AG04450 (cell line): ENCODE results near the gene AP5Z1. TPM values are rescaled to one million over a fixed set of nuclear protein-coding genes. Genes with fewer than 3 reads are reported as not detected.
A peak's percentile ranks its signal among the peaks of the same experiment; 100 is the strongest.

Experiments used
- CTCF ChIA-PET: fragments of 300-600, 350-600 bp; formaldehyde crosslinking; extraction: SDS; loops from one replicate; lab custom pipeline; 2022; ENCODE audit warnings: antibody characterized with exemption, inconsistent platforms; lab: Charles Lee
- POLR2A ChIA-PET: fragments of 350-600 bp; formaldehyde crosslinking; extraction: SDS; loops from one replicate; lab custom pipeline; 2021; ENCODE audit warnings: antibody characterized with exemption, inconsistent platforms; lab: Yijun Ruan, JAX
- DNase-seq: peaks from one replicate; pipeline ENCODE4 v3.0.0-alpha.2; 2011; ENCODE audit warnings: low read depth, low spot score
- H3K27ac ChIP-seq: one replicate; pipeline ENCODE4 v1.5.1; 2012; ENCODE audit warnings: low read depth, low read length, control low read depth
- H3K27me3 ChIP-seq: one replicate; pipeline ENCODE4 v1.6.0; 2012; ENCODE audit warnings: low read length; ENCODE audit not compliant: control insufficient read depth, insufficient read depth
- H3K4me3 ChIP-seq: 2 replicates; pipeline ENCODE4 v1.5.1; 2011; ENCODE audit warnings: mild to moderate bottlenecking, low read depth, low read length, control low read depth
- H3K9me3 ChIP-seq: 2 replicates; pipeline ENCODE4 v1.5.1; 2012; ENCODE audit warnings: low read length; ENCODE audit not compliant: control insufficient read depth, insufficient read depth
- polyA plus RNA-seq: library from polyadenylated mRNA; depleted of rRNA; stranded (reverse); fragments of >200 nt; gene quantifications from 2 replicates; pipeline ENCODE4 v1.2.3, GENCODE V29; 2011
- TF ChIP-seq, protein P1 (sequence below): IDR thresholded peaks from 2 replicates; pipeline ENCODE4 v1.5.1; 2011; ENCODE audit warnings: low read depth, low read length, control low read depth, inconsistent platforms

Gene AP5Z1
- polyA plus RNA-seq, 1 experiment = 12.6 TPM

DNA sequence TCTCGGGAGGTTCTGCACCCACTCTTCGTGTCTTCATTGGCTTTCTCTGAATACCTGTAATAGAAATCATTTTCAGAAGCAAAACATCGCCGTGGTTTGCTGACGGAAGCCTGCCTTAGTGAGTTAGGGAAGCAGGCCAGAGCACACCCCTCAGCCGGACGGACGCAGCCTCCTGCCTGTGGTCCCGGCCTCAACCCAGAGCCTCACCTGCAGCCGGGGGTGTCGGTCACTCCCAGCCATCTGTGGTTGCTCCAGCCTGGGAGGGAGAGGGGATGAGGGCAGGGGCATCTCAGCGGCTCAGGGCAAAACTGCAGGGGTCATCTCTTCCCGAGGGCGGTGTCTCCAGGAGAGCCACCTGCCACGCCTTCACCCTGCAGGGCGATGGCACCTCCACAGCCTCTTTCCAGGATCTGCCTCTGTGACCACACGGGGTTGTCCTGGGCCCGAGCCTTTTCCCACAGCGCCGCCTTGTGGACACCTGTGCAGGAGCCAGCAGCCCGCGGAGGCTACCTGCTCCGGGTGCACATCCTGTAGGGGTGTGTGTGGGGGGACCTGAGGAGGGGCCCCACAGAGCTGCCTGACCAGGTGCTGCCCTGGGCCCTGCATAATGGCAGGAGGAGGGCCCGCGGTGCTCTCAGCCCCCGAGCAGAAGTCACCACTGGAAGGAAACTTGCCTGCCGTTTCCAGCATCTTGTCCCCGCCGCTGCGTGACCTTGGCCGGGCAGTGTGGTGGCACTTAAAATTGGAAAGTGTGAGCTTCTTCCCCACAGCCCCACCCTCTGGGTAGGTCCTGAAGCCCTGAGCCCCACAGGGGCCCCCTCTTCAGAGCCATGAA is 21.6 kb upstream of the AP5Z1 start:
- CTCF ChIA-PET = interaction anchor here (0.7 kb wide), 1 partner anchor 22 kb away, joined by 3 read pairs; the partner anchor contains the start of gene AP5Z1

DNA sequence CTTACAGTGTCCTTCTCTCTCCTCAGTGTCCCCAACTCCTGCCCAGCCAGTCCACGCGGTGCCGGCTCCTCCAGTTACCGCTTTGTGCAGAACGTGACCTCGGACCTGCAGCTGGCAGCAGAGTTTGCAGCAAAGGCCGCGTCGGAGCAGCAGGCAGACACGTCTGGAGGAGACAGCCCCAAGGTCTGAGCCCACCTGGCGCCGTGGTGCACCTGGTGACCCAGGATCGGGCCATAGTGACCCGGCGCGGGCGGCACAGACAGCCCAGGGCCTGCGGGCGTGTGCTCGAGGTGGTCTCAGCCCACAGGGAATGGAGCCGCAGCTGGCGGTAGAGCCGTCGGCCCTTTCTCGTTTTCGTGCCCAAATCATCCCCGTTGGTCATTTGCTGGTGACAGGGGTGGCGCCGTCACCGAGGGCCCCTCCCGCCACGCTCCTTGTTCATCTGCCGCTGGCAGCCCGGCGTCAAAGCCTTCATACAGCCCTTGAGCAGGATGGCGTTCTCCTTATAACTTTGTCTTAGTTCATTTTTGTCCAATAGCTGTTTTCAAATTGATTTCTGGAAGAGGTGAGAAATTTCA is 20.9 kb upstream of the AP5Z1 start:
- ChIA-PET POLR2A (interaction anchor here (1.2 kb wide), 1 partner anchor 8 kb away, joined by 3 read pairs; no protein-coding TSS in a partner anchor), CTCF (no interaction called here)
- Histone ChIP-seq H3K27me3 (no peaks in the 10 kb centered on the region), H3K27ac (no peak overlapping the region), H3K9me3 (no peaks in the 10 kb centered on the region; the same call in 1 of the 2 replicates), H3K4me3 (no peak overlapping the region)
- DNase-seq = no peak
- TF ChIP-seq, protein P1, sequence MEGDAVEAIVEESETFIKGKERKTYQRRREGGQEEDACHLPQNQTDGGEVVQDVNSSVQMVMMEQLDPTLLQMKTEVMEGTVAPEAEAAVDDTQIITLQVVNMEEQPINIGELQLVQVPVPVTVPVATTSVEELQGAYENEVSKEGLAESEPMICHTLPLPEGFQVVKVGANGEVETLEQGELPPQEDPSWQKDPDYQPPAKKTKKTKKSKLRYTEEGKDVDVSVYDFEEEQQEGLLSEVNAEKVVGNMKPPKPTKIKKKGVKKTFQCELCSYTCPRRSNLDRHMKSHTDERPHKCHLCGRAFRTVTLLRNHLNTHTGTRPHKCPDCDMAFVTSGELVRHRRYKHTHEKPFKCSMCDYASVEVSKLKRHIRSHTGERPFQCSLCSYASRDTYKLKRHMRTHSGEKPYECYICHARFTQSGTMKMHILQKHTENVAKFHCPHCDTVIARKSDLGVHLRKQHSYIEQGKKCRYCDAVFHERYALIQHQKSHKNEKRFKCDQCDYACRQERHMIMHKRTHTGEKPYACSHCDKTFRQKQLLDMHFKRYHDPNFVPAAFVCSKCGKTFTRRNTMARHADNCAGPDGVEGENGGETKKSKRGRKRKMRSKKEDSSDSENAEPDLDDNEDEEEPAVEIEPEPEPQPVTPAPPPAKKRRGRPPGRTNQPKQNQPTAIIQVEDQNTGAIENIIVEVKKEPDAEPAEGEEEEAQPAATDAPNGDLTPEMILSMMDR = no peak

More for the DNA sequence above, 21.6 kb upstream of the AP5Z1 start:
- TF ChIP-seq, protein P1 = peak; percentile 87
- no peak for DNase-seq
- no peak overlapping the region for H3K4me3 ChIP-seq
- POLR2A ChIA-PET = no interaction called here
- H3K9me3 ChIP-seq = no peaks in the 10 kb centered on the region; the same call in 1 of the 2 replicates
- H3K27me3 ChIP-seq = no peaks in the 10 kb centered on the region
- no peak overlapping the region for H3K27ac ChIP-seq

DNA sequence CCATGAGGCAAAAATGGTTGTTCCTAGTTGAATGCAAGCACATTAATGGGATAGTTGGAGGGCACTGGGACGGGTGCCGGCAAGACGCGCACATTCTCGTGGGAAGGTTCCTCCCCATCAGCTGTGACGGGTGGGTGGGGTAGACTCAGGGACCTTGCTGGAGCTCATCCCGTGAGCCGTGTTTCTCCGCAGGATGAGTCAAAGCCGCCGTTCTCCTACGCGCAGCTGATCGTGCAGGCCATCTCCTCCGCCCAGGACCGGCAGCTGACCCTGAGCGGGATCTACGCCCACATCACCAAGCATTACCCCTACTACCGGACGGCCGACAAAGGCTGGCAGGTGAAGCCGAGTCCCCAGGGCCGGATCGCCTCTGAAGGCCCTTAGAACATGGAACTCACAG is 20.4 kb upstream of the AP5Z1 start:
- H3K4me3 ChIP-seq = no peak overlapping the region
- H3K9me3 ChIP-seq = no peaks in the 10 kb centered on the region; the same call in 1 of the 2 replicates
- DNase-seq = no peak
- TF ChIP-seq, protein P1 = no peak
- H3K27me3 ChIP-seq = no peaks in the 10 kb centered on the region
- ChIA-PET CTCF (interaction anchor here (1.3 kb wide), 1 partner anchor 124 kb away, joined by 4 read pairs; no protein-coding TSS in a partner anchor), POLR2A (interaction anchor here (1.2 kb wide), 1 partner anchor 9 kb away, joined by 3 read pairs; no protein-coding TSS in a partner anchor)
- no peak overlapping the region for H3K27ac ChIP-seq

DNA sequence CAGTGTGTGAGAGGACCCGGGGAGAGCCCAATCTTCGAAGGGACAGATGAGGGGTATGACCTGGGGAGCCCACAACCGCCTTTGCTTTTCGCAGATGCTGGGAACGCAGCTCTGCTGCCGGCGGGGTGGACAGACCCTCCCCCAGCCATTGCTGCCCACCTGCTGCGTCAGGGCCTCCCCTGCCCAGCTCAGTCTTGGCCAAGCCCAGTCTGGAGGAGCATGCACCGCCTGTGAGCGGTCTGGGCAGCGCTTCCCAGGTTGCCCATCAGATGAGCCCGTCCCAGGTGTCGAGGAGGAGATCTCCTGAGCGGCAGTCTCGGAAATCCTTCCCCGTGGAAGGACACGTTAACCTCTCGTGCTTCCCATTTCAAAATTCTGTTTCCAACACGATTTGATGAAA is 17.3 kb upstream of the AP5Z1 start:
- Histone ChIP-seq H3K27ac (no peak overlapping the region), H3K4me3 (no peak overlapping the region), H3K27me3 (no peaks in the 10 kb centered on the region), H3K9me3 (no peaks in the 10 kb centered on the region; the same call in 1 of the 2 replicates)
- DNase-seq = no peak
- TF ChIP-seq, protein P1 = no peak
- CTCF ChIA-PET = no interaction called here
- POLR2A ChIA-PET = interaction anchor here (1.7 kb wide), 1 partner anchor 17 kb away, joined by 6 read pairs; the partner anchor contains the start of gene AP5Z1
